NCI-H1105 treated with DMSO at 0.1 percent for 48 hours (cell line): ENCODE measurements around the gene IZUMO4.

ENCODE experiments used
- DNase-seq: peaks from one replicate; lab custom pipeline; 2025; lab: John Stamatoyannopoulos, UW

Gene IZUMO4

DNA sequence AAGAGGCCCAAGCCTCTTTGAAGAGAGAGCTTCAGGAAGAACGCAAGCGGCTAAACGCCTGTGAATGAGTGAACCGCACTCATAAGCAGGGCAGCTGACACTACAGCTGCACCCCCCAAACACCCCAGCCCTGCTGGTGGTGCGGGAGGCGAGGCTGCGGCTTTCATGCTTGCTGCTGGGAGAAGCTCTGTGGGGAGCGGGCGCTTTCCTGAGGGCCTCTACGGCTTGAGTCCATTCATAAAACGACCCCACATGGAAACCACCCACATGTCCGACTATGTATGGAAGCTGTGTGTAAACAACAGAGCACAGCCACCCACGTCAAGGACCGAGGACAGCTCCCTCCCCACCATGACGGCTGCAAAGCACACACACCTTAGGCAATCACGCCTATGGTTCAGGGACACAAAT lies 49.1 kb downstream of the IZUMO4 start:
- DNase-seq = no peak

DNA sequence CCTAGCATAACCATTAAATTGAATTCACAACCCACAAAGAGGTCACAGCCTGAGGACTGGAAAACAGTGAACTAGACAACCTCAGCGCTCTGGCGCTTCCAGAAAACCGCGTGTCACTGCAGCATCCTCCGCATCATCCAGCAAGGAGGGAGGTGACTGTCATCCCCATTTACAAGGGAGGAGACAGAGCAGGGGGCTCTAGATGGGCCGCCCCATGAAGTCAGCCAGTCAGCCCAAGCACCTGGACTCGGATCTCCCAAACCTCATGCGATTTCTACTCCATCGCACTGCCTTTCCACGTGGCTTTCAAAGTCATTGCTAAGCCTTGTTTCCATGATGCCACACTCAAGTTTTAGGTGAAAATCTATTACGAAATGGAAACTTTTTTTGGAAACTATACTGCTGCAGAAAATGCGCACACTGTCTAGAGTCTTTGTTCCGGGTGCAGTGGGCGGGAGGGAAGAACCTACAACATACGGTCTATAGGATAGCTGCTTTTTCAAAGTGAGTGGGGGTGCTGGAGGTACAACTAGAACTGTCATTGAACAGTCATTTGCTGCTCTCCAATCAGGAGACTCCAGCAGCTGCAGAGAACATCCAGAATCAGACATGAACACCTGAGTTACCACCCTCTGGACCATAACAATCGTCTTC lies 51.9 kb downstream of the IZUMO4 start:
- DNase-seq = no peak
